MM.1S (cell line): ENCODE data around the gene UBE2D1.

Source experiments
- DNase-seq: peaks from one replicate; pipeline ENCODE4 v3.0.0-alpha.2; 2015
- H2AFZ ChIP-seq: fragments of 300-600 bp; sonication (generic); 2 replicates; pipeline ENCODE4 v1.6.0; 2016; ENCODE audit warnings: antibody characterized with exemption, low read length
- H3F3A ChIP-seq: fragments of 300-600 bp; sonication (generic); 2 replicates; pipeline ENCODE4 v1.6.1; 2016; ENCODE audit warnings: mild to moderate bottlenecking, antibody characterized with exemption, low read length, moderate library complexity, mixed read lengths; ENCODE audit not compliant: insufficient read depth
- H3K27ac ChIP-seq: fragments of 300-600 bp; sonication (generic); 2 replicates; pipeline ENCODE4 v1.5.1; 2016; ENCODE audit warnings: mild to moderate bottlenecking, low read length
- H3K27me3 ChIP-seq: fragments of 300-600 bp; sonication (generic); replicated peaks from 2 replicates; pipeline ENCODE4 v1.6.0; 2016; ENCODE audit warnings: low read length; ENCODE audit not compliant: insufficient read depth
- H3K36me3 ChIP-seq: fragments of 300-600 bp; sonication (generic); replicated peaks from 2 replicates; pipeline ENCODE4 v1.6.1; 2016; ENCODE audit warnings: mild to moderate bottlenecking, low read length, mixed read lengths; ENCODE audit not compliant: insufficient read depth
- H3K4me1 ChIP-seq: fragments of 300-600 bp; sonication (generic); 2 replicates; pipeline ENCODE4 v1.6.1; 2016; ENCODE audit warnings: low read length, mixed read lengths
- H3K4me2 ChIP-seq: fragments of 300-600 bp; sonication (generic); 2 replicates; pipeline ENCODE4 v1.6.0; 2016; ENCODE audit warnings: low read depth, low read length
- H3K4me3 ChIP-seq: fragments of 300-600 bp; sonication (generic); 2 replicates; pipeline ENCODE4 v1.5.1; 2016; ENCODE audit warnings: low read length, mixed read lengths
- H3K79me2 ChIP-seq: fragments of 300-600 bp; sonication (generic); 2 replicates; pipeline ENCODE4 v1.6.1; 2016; ENCODE audit warnings: mixed run types, low read length, mixed read lengths
- H3K9ac ChIP-seq: fragments of 300-600 bp; sonication (generic); 2 replicates; pipeline ENCODE4 v1.6.1; 2016; ENCODE audit warnings: low read length, mixed read lengths
- H3K9me2 ChIP-seq: fragments of 300-600 bp; sonication (generic); replicated peaks from 2 replicates; pipeline ENCODE4 v1.6.1; 2016; ENCODE audit warnings: mild to moderate bottlenecking, low read length, mixed read lengths; ENCODE audit not compliant: insufficient read depth
- H3K9me3 ChIP-seq: fragments of 300-600 bp; sonication (generic); replicated peaks from 2 replicates; pipeline ENCODE4 v1.6.1; 2016; ENCODE audit warnings: mild to moderate bottlenecking, low read length, mixed read lengths; ENCODE audit not compliant: insufficient read depth
- H4K20me1 ChIP-seq: fragments of 300-600 bp; sonication (generic); 2 replicates; pipeline ENCODE4 v1.6.1; 2016; ENCODE audit warnings: mild to moderate bottlenecking, low read length, moderate library complexity, mixed read lengths; ENCODE audit not compliant: insufficient read depth
- EZH2 ChIP-seq: fragments of 300-600 bp; sonication (generic); optimal IDR thresholded peaks from 2 replicates; pipeline ENCODE3; 2017; ENCODE audit warnings: low read depth, mild to moderate bottlenecking, antibody characterized with exemption, low read length, mixed read lengths
- EZH2phosphoT487 ChIP-seq: fragments of 300-600 bp; sonication (generic); IDR thresholded peaks from 2 replicates; pipeline ENCODE4 v1.6.1; 2018; ENCODE audit warnings: antibody characterized with exemption, low read length
- TF ChIP-seq, protein P1 (sequence below): fragments of 300-600 bp; sonication (generic); IDR thresholded peaks from 2 replicates; pipeline ENCODE4 v1.5.1; 2016; ENCODE audit warnings: antibody characterized with exemption, low read length, mixed read lengths

Gene UBE2D1

DNA sequence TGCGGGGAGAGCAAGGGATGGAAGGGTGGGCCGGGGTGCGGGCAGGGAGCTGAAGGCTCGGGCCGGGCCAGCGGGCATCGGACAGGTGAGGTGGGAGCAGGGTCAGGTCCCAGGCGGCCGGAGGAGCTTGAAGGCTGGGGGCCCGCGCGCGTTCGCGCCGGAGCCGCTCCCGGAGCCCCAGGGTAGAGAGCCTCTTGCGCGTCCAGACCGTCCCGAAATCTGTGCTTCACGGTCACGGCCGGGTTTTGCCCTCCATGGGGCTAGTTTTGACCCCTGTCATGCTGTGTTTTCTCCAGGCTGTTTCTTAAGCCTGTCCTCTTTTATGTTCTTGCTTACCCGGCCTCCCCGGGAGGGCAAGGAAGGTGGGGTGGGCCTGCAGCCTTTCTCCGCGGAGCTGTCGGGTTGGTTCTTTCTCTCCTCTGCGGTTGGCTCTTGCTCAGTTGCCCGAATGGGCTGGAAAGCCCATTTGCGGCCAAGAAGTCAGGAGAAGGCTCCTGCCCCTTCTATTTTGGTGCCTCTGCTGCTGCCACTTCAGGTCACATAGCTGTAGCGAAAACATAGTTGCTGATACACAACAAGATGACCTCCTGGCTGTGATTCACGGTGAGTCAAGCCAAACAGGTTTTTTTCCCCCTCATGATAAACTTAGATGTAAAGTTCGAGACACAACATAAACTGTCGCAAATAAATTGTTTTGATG, 650 bp downstream of the UBE2D1 start:
- Histone ChIP-seq H3K4me3 (peak overlapping the region; percentile 84), H3K9me2 (no peaks in the 10 kb centered on the region)
- peak; percentile 15 for DNase-seq

GRCh38 chr10:58336242-58336641, 1.4 kb downstream of the UBE2D1 start:
- no peak overlapping the region for H2AFZ ChIP-seq
- H3K9me3 ChIP-seq, result no peaks in the 10 kb centered on the region
- DNase-seq, result no peak
- no peak overlapping the region for H3K9ac ChIP-seq
- no peaks in the 10 kb centered on the region for H3K36me3 ChIP-seq
- no peaks in the 10 kb centered on the region for H4K20me1 ChIP-seq
- H3K9me2 ChIP-seq, result no peaks in the 10 kb centered on the region
- H3K27ac ChIP-seq, result no peak overlapping the region
- peaks cover 55% of the 10 kb centered on the region for H3K79me2 ChIP-seq
- H3F3A ChIP-seq, result no peaks in the 10 kb centered on the region
- H3K4me2 ChIP-seq, result peak overlapping the region; percentile 88
- H3K27me3 ChIP-seq, result no peaks in the 10 kb centered on the region
- H3K4me1 ChIP-seq, result peaks cover 17% of the 10 kb centered on the region
- peak overlapping the region; percentile 84 for H3K4me3 ChIP-seq
- TF ChIP-seq, protein P1, sequence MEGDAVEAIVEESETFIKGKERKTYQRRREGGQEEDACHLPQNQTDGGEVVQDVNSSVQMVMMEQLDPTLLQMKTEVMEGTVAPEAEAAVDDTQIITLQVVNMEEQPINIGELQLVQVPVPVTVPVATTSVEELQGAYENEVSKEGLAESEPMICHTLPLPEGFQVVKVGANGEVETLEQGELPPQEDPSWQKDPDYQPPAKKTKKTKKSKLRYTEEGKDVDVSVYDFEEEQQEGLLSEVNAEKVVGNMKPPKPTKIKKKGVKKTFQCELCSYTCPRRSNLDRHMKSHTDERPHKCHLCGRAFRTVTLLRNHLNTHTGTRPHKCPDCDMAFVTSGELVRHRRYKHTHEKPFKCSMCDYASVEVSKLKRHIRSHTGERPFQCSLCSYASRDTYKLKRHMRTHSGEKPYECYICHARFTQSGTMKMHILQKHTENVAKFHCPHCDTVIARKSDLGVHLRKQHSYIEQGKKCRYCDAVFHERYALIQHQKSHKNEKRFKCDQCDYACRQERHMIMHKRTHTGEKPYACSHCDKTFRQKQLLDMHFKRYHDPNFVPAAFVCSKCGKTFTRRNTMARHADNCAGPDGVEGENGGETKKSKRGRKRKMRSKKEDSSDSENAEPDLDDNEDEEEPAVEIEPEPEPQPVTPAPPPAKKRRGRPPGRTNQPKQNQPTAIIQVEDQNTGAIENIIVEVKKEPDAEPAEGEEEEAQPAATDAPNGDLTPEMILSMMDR, result no peak
- TF ChIP-seq EZH2, result no peak
- no peak for TF ChIP-seq EZH2phosphoT487

More for the DNA sequence above, 650 bp downstream of the UBE2D1 start:
- H3K9me3 ChIP-seq, result no peaks in the 10 kb centered on the region
- H2AFZ ChIP-seq, result peak overlapping the region; percentile 81
- peaks cover 10% of the 10 kb centered on the region; the same call in 1 of the 2 replicates for H3K4me1 ChIP-seq
- H3F3A ChIP-seq, result no peaks in the 10 kb centered on the region
- no peaks in the 10 kb centered on the region for H3K36me3 ChIP-seq
- H3K4me2 ChIP-seq, result peak overlapping the region; percentile 88
- H4K20me1 ChIP-seq, result no peaks in the 10 kb centered on the region
- H3K9ac ChIP-seq, result peak overlapping the region; percentile 69
- TF ChIP-seq EZH2, result no peak
- TF ChIP-seq, protein P1, result no peak
- TF ChIP-seq EZH2phosphoT487, result no peak
- no peak overlapping the region; the same call in 1 of the 2 replicates for H3K27ac ChIP-seq
- H3K27me3 ChIP-seq, result no peaks in the 10 kb centered on the region
- H3K79me2 ChIP-seq, result peaks cover 47% of the 10 kb centered on the region

DNA sequence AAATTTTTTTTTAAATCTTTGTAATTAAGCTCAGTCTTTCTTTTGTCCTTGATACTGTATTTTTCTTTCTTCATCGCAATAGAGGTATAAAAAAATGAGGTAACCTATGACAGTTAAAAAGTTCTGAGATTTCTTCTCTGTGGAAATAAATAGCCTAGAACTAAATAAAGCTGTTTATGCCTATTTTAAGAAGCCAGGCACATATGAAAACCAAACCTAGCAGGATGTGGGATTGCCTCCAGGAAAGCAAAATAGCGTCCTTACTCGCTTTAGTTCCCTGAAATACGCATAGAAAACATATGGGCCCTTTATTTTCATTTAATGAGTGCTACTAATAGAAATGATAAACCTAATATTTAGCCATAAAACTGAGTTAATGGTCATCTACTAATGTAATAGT, 6.6 kb downstream of the UBE2D1 start:
- no peak overlapping the region for H2AFZ ChIP-seq
- no peaks in the 10 kb centered on the region for H4K20me1 ChIP-seq
- H3K36me3 ChIP-seq, result no peaks in the 10 kb centered on the region

More for the DNA sequence above, 6.6 kb downstream of the UBE2D1 start:
- H3K4me1 ChIP-seq, result peaks cover 12% of the 10 kb centered on the region
- TF ChIP-seq, protein P1, result no peak
- TF ChIP-seq EZH2phosphoT487 (no peak), EZH2 (no peak)
- no peaks in the 10 kb centered on the region for H3K9me2 ChIP-seq
- no peaks in the 10 kb centered on the region for H3F3A ChIP-seq
- H3K9ac ChIP-seq, result no peak overlapping the region
- H3K4me2 ChIP-seq, result no peak overlapping the region
- no peak overlapping the region for H3K4me3 ChIP-seq
- peaks cover 61% of the 10 kb centered on the region for H3K79me2 ChIP-seq
- H3K27me3 ChIP-seq, result no peaks in the 10 kb centered on the region
- H3K27ac ChIP-seq, result no peak overlapping the region
- H3K9me3 ChIP-seq, result no peaks in the 10 kb centered on the region
- DNase-seq, result no peak
